Subcutaneous abdominal adipose tissue (tissue), 5 donors: ENCODE measurements around the gene PRDM16.

ENCODE experiments used
- H3K27ac ChIP-seq: one replicate; pipeline ENCODE4 v1.7.0; 2013; ENCODE audit warnings: low read depth, mild to moderate bottlenecking, inconsistent platforms, low read length, moderate library complexity
- H3K27me3 ChIP-seq, 5 donors: one replicate each; pipeline ENCODE4 v1.7.0; 2013; ENCODE audit warnings: low read length in 5 of 5, inconsistent platforms in 1 of 5; ENCODE audit not compliant: control insufficient read depth in 5 of 5, insufficient read depth in 4 of 5
- H3K36me3 ChIP-seq, 5 donors: one replicate each; pipeline ENCODE4 v1.7.0; 2013; ENCODE audit warnings: low read length in 5 of 5; ENCODE audit not compliant: control insufficient read depth in 5 of 5, insufficient read depth in 5 of 5
- H3K4me1 ChIP-seq, 5 donors: one replicate each; pipeline ENCODE4 v1.7.0; 2013; ENCODE audit warnings: low read length in 5 of 5, mild to moderate bottlenecking in 3 of 5, moderate library complexity in 1 of 5; ENCODE audit not compliant: control insufficient read depth in 5 of 5, insufficient read depth in 5 of 5
- H3K4me3 ChIP-seq, 5 donors: one replicate each; pipeline ENCODE4 v1.7.0; 2013; ENCODE audit warnings: low read length in 5 of 5, low read depth in 1 of 5
- H3K9ac ChIP-seq, 5 donors: one replicate each; pipeline ENCODE4 v1.7.0; 2013; ENCODE audit warnings: low read length in 5 of 5, mild to moderate bottlenecking in 4 of 5, moderate library complexity in 3 of 5
- H3K9me3 ChIP-seq, 5 donors: one replicate each; pipeline ENCODE4 v1.7.0; 2013; ENCODE audit warnings: low read length in 5 of 5; ENCODE audit not compliant: control insufficient read depth in 5 of 5
- donor health status: healthy.
- donor health status: healthy.
- donor health status: healthy.
- donor health status: healthy.
- donor health status: healthy.

The PRDM16 gene

DNA sequence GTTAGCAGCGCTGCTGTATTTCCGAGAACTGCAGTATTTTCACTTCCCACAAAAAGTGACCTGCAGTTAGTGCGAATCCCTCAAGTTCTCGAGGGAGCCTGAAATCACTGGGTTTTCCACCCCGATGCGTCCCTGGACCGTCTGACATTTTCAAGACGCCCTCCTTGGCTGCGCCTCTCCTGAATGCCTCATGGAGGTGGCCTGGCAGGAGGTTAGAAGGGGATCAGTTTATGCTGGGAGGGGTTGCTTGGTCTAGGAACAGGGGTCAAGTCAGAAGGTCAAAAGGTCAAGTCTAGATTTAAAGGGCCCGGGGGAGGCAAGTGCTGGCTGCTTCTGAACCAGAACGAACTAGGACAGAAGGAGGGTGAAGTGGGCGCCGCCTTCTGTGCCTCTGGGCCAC, 176.8 kb downstream of the PRDM16 start:
- peaks cover 40 to 77% (median 48%) of the 10 kb centered on the region in 5 donors for H3K27me3 ChIP-seq
- no peaks in the 10 kb centered on the region for H3K9me3 ChIP-seq
- no peaks in the 10 kb centered on the region for H3K36me3 ChIP-seq
- peaks cover 0 to 18% (median 0%) of the 10 kb centered on the region in 5 donors for H3K4me1 ChIP-seq
- no peak overlapping the region for H3K9ac ChIP-seq
- H3K27ac ChIP-seq = no peak overlapping the region
- H3K4me3 ChIP-seq = no peak overlapping the region

DNA sequence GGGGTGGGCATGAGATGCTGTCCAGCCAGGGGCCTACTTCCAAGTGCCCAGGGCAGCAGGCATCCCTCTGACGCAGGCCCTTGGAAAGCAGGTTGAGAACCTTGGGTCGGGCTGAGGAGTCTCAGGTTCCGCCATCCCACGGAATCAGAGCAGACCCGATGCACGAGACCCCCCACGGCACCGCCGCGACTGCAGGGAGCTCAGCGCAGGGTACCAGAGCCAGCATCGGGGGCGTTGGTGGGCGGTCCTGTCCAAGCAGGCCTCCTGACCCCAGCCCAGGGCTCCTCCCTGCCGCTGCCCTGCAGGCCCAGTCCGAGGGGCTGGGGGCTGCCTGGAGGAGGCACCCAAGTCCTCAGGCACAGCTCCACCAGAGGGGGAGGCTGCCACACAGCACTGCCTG, 177.2 kb downstream of the PRDM16 start:
- Histone ChIP-seq H3K9me3 (no peaks in the 10 kb centered on the region), H3K27ac (no peak overlapping the region), H3K36me3 (no peaks in the 10 kb centered on the region), H3K4me1 (peaks cover 0 to 18% (median 0%) of the 10 kb centered on the region in 5 donors), H3K4me3 (no peak overlapping the region), H3K27me3 (peaks cover 36 to 77% (median 50%) of the 10 kb centered on the region in 5 donors), H3K9ac (no peak overlapping the region)

DNA sequence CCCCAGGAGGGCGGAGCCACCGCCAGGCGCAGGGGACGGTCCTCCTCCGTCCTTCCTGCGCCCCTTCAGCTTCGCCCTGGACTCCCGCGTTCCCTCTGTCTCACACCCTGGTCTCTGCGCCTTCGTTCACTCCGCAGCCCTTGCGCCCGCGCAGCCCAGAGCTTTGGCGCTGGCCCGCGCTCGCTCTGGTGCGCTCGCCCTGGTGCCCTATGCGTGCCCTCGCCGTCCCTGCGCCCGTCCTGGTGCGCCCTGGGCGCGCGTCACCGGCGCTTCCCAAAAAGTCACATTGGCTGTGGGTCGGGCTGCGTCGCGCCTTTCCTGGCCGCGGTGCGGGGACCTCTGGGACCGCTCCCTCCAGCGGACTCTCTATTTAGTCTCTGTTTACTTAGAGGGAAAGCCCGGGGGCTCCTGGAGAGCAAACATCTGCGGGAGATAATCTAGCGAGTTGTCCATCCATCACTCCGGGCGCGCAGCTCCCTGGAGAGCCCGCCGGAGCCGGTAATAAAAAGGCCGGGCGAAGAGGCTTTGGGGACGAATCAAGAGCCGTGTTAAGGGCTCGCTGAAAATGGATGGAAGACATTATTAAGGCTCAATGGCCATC, 178.6 kb downstream of the PRDM16 start:
- no peaks in the 10 kb centered on the region for H3K9me3 ChIP-seq
- no peak overlapping the region for H3K27ac ChIP-seq
- no peak overlapping the region for H3K4me3 ChIP-seq
- H3K4me1 ChIP-seq = peaks cover 0 to 18% (median 0%) of the 10 kb centered on the region in 5 donors
- H3K9ac ChIP-seq = no peak overlapping the region
- H3K36me3 ChIP-seq = no peaks in the 10 kb centered on the region
- H3K27me3 ChIP-seq = peaks cover 36 to 67% (median 49%) of the 10 kb centered on the region in 5 donors

DNA sequence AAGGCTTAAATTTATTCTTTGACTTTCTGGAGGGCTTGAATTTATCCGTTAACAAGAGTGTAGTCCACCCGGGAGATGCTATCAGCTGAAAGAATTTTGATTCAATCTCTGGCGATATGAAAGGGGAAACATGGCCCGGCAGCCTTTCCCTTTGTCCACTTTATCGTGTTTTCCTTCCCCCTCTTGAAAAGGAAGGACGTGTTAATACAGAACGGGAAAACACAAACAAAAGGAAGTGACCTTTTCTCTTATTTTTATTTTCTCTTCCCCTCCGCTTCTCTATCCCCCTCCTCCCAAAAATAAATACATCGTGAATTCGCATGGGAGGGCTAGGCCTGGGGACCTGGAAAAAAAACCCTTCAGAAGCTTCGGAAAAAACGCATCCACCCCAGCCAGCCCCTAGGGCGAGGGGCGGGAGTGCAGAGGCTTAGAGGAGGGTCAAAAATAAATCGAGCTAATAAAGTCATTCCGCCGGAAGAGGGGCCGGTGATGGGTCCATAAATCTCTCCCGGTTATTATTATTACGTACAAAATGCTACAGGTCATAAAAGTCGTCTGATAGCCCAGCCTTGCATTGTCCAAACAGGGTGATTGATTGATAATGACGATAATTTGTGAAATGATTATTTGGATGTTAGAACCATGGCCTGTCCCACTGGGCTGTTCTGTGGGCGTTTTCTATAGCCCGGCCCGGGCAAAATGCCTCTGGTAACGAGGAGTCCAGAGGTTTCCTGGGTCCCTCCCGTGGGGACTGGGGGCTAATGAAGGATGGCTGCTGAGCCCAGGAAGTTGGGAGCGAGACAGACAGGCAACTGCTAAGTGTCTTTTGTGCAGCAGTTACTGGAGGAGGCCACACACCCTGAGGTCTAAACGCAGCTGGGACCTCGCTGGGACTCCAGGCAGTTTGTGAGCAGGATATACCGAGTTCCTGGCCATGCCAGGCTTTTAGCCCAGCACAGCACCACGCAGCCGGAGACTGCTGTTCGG, 179.4 kb downstream of the PRDM16 start:
- Histone ChIP-seq H3K36me3 (no peaks in the 10 kb centered on the region), H3K4me1 (peaks cover 0 to 18% (median 0%) of the 10 kb centered on the region in 5 donors), H3K27me3 (peaks cover 39 to 61% (median 48%) of the 10 kb centered on the region in 5 donors), H3K4me3 (no peak overlapping the region), H3K9me3 (no peaks in the 10 kb centered on the region), H3K9ac (no peak overlapping the region), H3K27ac (no peak overlapping the region)

DNA sequence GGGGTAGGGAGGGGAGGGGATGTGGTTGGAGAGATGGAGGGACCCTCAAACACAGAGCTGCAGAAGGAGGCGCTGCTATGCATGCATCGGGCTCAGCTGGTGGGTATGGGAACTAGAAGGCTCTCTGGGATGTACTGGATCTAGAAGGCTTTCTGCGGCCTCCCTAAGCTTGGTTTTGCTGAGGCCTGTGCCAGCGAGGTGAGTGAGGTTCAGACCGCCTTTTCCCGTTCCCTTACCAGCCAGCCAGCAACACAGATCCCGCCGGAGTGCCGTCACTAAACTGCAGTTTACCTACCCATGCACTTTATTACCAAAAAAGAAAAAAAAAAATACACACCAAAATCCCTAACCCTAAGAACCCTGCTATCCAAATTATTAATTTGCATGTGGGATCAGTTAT, 180.2 kb downstream of the PRDM16 start:
- no peaks in the 10 kb centered on the region for H3K9me3 ChIP-seq
- H3K27me3 ChIP-seq = peaks cover 39 to 57% (median 46%) of the 10 kb centered on the region in 5 donors
- no peak overlapping the region for H3K27ac ChIP-seq
- H3K36me3 ChIP-seq = no peaks in the 10 kb centered on the region
- H3K4me3 ChIP-seq = no peak overlapping the region
- no peak overlapping the region for H3K9ac ChIP-seq
- H3K4me1 ChIP-seq = peaks cover 0 to 18% (median 0%) of the 10 kb centered on the region in 5 donors

DNA sequence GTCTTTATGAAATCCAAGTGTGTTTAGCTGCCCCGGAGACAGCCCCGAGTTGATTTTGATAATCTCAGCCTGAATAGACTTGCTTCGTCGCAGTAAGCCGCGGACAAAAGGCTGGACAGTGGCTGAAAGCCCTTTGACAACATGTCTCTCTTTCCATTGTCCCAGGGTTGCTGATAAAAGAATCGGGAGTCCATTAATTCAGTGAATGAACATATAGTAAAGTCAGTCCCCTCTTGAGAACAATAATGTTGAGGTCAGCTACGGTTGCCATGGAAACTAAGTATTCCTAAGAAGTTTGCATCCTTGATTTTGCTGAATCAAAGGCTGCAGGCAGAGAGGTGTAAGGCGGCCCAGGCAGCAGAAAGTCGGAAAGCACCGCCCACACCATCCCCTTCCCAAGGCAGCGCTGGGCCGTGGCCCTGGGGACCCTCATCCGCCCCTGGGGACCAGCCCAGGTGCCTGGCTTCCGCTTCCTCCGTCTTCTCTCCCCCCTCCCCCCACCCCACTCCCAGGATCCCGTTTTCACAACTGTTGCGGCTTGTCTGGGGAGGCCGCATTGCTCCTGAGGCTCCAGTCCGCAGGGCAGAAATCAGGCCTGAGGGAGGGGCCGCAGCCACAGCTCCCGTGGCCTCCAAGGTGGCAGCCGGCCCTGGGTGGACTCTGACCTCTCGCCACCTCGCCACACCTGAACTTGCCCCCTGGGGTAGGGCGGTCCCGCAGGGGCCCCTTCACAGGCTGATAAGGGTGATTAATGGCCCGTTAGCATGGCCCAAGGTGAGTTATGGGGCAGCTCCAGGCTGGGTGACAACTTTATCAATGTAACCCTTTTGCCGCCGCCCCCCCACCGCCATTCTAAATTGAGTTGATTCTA, 180.9 kb downstream of the PRDM16 start:
- H3K9me3 ChIP-seq = no peaks in the 10 kb centered on the region
- H3K4me1 ChIP-seq = peaks cover 0 to 18% (median 0%) of the 10 kb centered on the region in 5 donors
- no peak overlapping the region for H3K4me3 ChIP-seq
- peaks cover 39 to 57% (median 46%) of the 10 kb centered on the region in 5 donors for H3K27me3 ChIP-seq
- no peak overlapping the region for H3K27ac ChIP-seq
- H3K9ac ChIP-seq = no peak overlapping the region
- no peaks in the 10 kb centered on the region for H3K36me3 ChIP-seq

DNA sequence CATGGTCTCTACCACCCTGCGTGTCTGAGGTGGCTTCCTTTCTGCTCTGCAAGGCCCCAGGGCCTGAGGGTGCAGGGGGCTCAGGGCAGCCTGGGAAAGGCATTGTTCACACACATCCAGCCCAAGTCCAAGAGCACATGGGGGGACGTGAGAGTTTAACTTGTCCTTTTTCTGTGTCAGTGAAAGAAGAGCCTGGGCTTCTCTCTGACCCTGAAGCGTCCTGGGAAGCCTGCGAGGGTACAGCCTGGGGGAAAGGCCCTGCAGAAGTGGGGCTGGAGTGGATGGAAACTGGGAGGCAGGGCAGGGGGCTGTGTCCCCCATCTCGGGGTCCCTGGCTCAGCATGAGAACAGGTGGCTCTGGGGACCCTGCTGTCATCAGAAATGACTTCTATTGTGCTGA, 181.6 kb downstream of the PRDM16 start:
- H3K27ac ChIP-seq = no peak overlapping the region
- H3K27me3 ChIP-seq = peaks cover 31 to 49% (median 41%) of the 10 kb centered on the region in 5 donors
- no peak overlapping the region for H3K9ac ChIP-seq
- no peaks in the 10 kb centered on the region for H3K36me3 ChIP-seq
- H3K4me1 ChIP-seq = peaks cover 0 to 18% (median 0%) of the 10 kb centered on the region in 5 donors
- H3K9me3 ChIP-seq = peaks cover 0 to 2% (median 0%) of the 10 kb centered on the region in 5 donors
- H3K4me3 ChIP-seq = no peak overlapping the region

DNA sequence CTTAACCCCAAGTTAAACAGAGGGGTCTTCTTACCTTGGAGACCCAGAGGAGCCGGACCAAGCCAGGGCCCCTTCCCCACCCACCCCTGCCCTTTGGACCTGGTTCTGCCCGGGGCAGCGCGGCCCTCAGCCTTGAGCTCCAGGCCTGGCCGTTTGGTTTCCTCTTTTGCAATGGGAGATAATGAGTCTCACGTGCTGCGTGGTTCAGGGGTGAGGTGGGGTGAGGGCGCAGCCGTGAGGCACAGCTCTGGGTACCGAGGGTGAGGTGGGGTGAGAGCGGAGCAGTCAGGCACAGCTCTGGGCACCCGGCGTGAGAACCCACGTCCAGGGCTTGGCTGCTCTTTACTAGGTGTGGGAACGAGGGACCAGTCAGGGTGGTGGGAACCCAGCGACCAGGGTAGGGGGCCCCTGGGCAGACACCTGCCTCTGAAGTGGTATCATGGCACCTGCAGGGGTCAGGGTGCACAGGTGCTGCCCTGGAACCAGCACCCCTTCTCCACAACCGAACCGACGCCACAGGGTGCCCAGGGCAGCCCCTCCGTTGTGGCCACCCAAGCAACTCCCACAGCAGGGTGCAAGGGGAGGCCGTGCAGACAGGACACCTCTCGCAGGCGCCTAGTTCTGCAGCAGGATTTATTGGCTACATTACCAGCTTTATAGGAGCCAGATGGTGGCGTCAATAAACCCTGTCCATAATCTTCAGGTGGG, 182.2 kb downstream of the PRDM16 start:
- Histone ChIP-seq H3K9me3 (peaks cover 0 to 2% (median 0%) of the 10 kb centered on the region in 5 donors), H3K27me3 (peaks cover 25 to 46% (median 35%) of the 10 kb centered on the region in 5 donors), H3K36me3 (no peaks in the 10 kb centered on the region), H3K27ac (no peak overlapping the region), H3K4me3 (no peak overlapping the region), H3K9ac (no peak overlapping the region), H3K4me1 (peaks cover 0 to 18% (median 0%) of the 10 kb centered on the region in 5 donors)

DNA sequence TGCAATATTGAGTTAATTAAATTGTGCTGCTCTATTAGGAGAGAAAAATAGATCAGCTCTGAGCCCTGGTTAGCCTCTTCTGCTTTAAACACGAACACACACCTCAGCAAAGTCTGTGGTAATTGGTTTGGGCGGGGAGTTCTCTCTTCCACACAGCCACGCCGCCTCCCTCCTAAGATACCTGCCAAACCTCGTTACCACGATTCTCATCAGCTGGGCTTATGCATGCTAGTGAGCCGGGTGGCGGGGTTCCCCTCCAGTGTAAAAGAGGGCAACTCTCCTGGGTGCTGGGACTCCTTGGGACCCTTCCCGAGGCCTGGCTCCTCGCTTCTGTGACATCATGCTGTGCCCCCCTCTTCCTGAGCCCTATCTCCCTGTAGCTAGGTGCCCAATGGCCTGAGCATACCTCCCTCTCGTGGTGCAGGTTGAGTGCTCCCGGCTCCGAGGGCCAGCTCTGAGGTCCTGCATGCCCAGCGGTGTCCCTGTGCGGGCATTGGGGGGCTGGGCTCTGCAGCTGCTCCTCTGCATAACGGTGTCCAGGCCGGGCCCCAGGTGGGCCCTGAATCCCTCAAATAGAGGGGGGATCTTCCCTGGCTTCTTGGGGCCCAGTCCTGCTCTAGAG, 182.9 kb downstream of the PRDM16 start:
- Histone ChIP-seq H3K4me1 (peaks cover 0 to 18% (median 0%) of the 10 kb centered on the region in 5 donors), H3K9me3 (peaks cover 0 to 2% (median 0%) of the 10 kb centered on the region in 5 donors), H3K36me3 (no peaks in the 10 kb centered on the region), H3K4me3 (no peak overlapping the region), H3K9ac (no peak overlapping the region), H3K27ac (no peak overlapping the region), H3K27me3 (peaks cover 20 to 40% (median 31%) of the 10 kb centered on the region in 5 donors)
